IPS-18c (cell line): Measurements from ENCODE around the gene MED4.

ENCODE experiments used
- H3K4me3 ChIP-seq: 2 replicates; pipeline ENCODE4 v1.7.0; 2013; ENCODE audit warnings: low read depth, mild to moderate bottlenecking, low read length, moderate library complexity; ENCODE audit not compliant: insufficient read depth
- H3K9me3 ChIP-seq: one replicate; pipeline ENCODE4 v1.6.1; 2013; ENCODE audit warnings: mild to moderate bottlenecking, low read length, moderate library complexity; ENCODE audit not compliant: control insufficient read depth, insufficient read depth

The MED4 gene, protein sequence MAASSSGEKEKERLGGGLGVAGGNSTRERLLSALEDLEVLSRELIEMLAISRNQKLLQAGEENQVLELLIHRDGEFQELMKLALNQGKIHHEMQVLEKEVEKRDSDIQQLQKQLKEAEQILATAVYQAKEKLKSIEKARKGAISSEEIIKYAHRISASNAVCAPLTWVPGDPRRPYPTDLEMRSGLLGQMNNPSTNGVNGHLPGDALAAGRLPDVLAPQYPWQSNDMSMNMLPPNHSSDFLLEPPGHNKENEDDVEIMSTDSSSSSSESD

DNA sequence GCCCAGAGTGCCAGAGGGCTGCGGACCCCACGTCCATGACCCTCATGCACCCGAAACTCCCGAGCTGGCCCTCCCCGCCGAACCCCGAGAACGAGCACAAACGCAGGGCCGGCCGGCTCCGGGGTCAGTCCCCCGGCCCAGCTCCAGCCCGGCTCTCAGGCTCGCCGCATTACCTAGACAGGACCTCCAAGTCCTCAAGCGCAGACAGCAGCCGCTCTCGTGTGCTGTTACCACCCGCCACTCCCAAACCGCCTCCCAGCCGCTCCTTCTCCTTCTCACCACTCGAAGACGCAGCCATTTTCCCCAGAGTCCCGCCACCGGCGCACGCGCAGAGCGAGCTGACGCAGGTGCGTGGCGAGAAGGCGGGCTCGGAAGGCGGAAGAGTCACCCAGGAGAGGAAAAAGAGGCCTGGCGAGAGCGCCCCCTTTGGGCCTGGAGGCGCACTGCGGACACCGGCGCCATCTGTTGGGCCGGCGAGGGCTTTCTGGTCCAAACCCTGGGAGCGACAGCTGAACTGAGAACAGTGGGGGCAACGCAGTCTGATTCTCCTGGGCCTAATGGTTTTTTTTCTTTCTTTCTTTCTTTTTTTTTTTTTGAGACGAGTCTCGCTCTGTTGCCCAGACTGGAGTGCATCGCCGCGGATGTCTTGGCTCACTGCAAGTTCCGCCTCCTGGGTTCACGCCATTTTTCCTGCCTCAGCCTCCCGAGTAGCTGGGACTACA is at the start of gene MED4:
TSS of gene MED4 (minus strand) at position 324 of the 722 bp plus-strand sequence. CDS start at position 298, 26 bp downstream.
- peak within 1 kb of the TSS; percentile 94 for H3K4me3 ChIP-seq
- no peaks in the 10 kb centered on the region for H3K9me3 ChIP-seq

DNA sequence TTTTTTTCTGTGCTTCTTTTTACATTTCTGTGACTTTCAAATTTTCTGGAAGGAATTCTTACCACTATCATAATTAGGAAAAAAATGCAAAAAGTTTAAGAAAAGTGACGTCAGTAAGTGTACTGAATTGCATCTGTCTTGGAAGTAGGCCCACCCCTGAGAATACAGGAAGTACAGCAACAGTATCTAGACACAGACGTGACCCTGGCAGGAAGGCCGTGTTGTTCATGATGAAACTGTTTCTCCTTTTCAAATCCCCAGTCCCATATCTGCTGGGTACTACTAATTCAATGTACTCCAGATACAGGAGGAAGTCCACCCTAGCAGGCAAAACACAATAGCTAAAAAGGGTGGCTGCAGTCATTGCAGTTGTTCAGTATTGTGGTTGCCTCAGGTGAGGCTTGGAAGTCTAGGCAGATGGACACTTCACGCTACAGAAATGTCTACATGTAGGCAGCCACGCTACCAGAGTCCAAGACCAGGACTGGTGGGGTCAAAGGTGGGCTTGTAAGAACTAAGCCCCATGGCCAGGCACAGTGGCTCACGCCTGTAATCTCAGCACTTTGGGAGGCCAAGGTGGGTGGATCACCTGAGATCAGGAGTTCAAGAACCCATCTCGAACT is 49.6 kb upstream of the MED4 start:
- H3K4me3 ChIP-seq: no peak overlapping the region
- H3K9me3 ChIP-seq: no peaks in the 10 kb centered on the region

DNA sequence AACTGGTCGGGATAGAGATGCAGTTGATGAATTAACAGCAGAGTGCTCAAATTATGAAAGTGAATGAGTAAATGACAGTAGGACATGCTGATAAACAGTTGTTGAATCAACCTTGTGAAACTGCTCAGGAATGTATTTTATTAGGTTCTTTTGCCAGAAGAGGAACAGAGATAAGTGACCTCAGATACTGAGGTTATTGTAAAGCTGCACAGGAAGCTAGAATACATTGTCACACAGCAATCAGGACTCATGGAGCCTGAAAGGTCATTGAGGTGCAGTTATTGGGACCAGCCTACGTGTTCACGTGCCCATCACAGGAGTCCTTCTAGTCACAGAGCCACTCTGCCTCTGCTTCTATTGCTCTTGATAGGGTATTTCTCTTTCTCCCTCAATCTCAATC is 47.5 kb upstream of the MED4 start:
- Histone ChIP-seq H3K4me3 (no peak overlapping the region), H3K9me3 (no peaks in the 10 kb centered on the region)

DNA sequence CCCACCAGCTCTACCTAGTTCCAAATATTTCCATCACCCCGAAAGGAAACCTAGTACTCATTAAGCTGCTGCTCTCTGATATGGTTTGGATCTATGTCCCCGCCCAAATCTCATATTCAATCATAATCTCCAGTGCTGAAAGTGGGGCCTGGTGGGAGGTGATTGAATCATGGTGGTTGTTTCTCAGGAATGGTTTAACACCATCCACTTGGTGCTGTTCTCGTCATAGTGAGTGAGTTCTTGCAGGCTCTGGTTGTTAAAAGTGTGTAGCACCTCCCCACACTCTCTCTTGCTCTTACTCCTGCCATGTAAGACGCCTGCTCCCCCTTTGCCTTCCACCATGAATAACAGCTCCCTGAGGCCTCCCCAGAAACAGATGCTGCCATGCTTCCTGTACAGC is 43.4 kb upstream of the MED4 start:
- no peak overlapping the region for H3K4me3 ChIP-seq
- H3K9me3 ChIP-seq: no peaks in the 10 kb centered on the region

DNA sequence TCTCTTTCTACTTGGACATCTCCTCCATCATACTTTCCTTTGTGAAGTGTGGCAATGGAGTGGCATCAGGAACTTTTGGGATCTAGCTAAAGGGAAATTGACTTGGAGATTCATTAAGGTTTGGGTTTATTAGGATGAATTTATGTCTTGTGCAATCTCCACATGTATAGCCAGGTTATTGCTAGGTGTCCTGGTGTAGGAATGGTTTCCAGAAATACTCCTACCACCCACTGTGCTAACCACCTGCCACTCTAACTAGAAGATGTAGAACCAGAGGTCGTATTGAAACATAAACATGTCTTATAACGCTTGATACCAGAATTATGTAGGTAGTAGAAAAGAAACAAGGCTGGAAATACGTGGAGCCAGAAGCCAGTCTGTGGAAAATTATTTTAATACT is 38.1 kb upstream of the MED4 start:
- Histone ChIP-seq H3K4me3 (no peak overlapping the region), H3K9me3 (no peaks in the 10 kb centered on the region)

DNA sequence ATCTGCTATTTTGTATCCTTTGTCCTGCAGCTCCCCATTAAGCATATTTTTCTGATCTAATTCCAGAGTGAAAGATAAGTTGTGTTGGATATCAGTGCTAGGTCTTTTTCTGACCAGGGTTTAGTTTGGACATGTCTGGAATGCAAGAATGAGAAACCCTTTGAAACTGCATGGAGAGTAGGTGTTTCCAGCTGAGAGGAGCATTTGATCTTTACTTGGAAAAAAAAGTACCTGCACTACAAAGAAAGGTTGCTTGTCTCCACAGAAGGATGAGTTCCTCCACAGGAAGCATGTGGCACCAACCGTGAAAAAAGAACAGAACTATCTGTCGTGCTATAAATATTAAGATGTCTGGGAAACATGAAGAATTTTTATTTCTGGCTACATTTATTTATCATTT is 36.6 kb upstream of the MED4 start:
- Histone ChIP-seq H3K9me3 (no peaks in the 10 kb centered on the region), H3K4me3 (no peak overlapping the region)

DNA sequence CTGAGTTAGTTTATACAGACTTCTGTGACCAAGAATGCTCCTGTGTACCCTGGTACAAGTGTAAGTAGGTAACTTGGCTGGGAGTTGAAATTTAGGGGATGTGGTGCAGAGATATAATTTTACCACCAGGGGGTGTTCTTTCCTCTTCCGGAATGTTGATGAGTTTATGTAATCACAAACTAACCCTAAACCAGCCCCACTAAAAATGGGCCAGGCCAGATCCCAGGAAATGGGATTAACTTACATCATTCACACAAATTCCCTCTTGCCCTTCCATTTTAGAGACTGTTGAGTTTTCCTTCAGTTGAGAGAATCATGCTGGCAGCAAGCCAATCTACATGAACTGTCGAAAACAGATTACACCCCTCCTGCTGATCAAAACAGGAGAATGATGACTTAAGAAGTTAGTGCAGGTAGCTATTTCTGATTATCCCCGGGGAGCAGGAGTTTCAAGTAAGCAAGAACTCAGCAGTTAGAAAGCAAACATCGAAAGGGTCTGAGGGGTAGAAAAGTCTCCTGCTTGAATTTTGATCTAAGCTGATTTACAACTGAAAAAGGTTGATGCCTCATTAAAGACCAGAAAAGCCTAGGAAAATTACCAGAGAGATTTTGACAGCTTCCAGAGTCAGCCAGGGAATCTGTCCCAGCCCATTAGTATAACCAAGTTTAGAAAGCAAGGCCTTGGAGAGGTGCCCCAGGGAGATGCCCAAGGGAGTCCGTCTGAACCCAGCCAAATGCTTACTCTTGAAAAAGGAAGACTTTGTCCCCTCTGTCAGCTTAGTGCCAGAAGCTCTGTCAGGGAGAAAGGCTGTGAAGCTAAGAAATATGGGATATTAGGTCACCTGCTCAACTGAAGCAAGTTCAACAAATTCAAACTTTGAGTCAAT is 32.3 kb upstream of the MED4 start:
- H3K4me3 ChIP-seq: no peak overlapping the region
- H3K9me3 ChIP-seq: no peaks in the 10 kb centered on the region

DNA sequence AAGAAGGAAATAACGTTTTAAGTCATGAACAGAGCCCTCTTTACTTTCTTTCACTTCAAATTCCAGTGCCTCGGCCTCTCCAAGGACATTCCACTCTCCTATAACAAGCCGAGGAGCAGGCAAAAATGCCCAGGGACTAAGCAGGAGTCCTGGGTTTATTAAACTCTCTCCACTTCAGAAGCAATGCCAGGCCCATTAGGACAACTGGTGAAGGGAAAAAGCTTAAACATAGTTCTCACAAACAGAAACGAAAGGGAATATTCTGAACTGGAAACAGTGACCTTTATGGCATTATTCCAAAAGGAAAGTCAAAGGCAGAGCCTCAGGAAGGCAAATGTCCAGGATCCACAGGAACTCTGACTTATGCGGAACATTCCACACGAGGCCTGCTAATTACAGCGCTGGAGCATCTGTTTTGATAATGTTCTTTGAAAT is 30.9 kb upstream of the MED4 start:
- Histone ChIP-seq H3K4me3 (no peak overlapping the region), H3K9me3 (no peaks in the 10 kb centered on the region)

DNA sequence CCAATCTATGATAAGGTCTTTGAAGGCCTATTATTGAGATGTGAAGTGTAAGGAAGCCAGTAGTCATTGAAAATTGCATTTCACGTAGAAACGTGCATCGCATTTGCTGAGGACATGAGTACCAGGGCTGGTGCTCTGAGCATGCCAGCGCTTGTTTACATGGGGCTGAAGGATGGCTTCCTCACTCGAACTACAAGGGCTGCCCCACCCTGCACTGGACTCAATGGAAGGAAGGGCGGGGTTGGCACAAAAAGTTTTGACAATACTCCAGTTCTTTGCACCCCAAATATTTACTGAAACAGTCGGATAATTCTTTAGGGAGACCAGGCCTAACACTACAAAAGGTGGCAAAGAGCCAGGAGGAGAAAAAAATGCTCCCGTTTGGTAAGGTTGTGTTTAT is 28.9 kb upstream of the MED4 start:
- H3K4me3 ChIP-seq: no peak overlapping the region
- H3K9me3 ChIP-seq: no peaks in the 10 kb centered on the region

DNA sequence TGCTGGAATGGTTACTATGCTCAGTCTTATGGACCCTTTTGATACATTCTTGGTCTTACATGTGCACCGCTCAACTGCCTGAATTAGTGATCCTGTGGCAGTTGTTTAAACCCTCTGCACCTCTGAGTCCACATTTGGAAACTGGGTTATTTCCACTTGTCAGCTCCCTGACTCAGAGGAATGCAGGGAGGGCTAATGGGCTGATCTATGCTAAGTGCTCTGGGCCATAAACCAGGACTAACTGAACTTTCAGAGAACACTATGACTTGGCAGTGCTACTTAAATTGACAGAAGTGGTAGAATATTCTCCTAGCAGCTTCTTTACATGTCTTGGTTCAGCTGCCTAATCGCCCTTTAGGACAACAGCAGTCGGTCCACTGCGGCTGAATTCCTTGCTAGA is 26.8 kb upstream of the MED4 start:
- H3K4me3 ChIP-seq: no peak overlapping the region
- no peaks in the 10 kb centered on the region for H3K9me3 ChIP-seq

DNA sequence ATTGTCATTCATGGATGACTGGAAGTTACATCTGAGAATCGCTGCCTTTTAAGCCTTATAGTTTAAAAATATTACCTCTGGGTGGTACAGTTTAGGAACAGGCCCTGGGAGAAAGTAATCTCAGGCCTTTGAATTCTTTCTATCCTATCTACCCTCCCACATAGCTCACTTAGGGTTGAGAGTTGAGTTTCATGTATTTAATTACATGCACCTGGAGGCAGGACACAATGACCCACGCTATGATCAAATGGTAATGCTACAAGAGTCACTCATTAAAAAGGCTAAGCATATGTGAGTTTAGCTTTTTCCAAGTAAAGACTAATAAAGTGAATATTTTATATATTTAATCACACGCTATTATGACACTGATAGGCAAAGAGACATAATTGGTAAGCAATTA is 25.3 kb upstream of the MED4 start:
- Histone ChIP-seq H3K9me3 (no peaks in the 10 kb centered on the region), H3K4me3 (no peak overlapping the region)

DNA sequence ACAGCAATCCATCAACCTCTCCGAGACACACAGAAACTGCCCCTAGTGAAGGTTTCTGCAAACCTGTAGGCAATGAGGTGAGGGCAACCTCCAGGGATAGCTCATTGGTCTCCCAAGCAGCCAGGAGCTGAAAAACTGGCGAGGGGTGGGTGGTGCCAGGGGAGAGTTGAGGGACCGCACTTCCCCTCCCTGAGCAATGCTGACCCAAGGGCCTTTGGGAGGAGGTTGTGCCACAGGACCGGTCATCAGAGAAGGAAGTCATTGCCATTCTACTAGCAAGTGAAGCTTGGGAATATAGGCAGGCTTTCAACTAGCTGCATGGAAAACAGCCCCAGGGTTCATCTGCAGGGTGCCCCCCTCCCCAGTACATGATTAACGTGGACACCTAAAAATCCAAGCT is 23.1 kb upstream of the MED4 start:
- Histone ChIP-seq H3K9me3 (no peaks in the 10 kb centered on the region), H3K4me3 (no peak overlapping the region)

DNA sequence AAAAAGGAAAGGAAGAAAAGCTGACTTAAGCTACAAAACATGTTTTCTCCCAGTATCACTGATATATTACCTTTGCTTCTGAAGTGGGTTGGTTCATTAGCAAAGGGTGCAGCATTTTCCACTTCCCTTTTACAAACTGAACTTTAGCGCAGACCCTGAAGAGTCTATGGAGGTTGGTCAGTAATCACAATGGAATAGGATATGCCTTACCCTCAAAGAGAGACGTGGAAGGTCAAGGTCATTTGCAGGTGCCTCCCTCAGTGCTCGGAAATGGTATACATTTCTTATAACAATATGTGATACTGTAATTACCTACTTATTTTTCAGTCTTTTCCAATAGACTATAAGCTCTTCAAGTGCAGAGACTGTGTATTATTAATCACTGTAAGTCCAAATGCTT is 21.9 kb upstream of the MED4 start:
- no peaks in the 10 kb centered on the region for H3K9me3 ChIP-seq
- H3K4me3 ChIP-seq: no peak overlapping the region

DNA sequence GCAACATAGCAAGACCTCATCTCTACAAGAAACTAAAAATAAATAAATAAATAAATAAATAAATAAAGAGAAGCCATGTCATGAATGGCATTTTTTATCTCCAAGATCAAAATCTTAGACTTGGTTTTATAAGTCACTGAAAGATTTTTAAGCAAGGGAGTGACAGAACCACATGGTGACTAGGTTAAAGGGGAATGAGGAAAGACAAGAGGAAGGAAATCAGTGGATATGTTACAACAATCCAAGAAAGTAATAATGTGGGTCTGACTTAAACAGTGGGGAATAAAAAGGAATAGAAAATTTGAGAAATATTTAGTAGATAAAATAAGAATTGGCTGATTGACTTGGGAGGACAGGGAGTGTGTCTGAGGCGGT is 18.8 kb upstream of the MED4 start:
- no peaks in the 10 kb centered on the region for H3K9me3 ChIP-seq
- no peak overlapping the region for H3K4me3 ChIP-seq

DNA sequence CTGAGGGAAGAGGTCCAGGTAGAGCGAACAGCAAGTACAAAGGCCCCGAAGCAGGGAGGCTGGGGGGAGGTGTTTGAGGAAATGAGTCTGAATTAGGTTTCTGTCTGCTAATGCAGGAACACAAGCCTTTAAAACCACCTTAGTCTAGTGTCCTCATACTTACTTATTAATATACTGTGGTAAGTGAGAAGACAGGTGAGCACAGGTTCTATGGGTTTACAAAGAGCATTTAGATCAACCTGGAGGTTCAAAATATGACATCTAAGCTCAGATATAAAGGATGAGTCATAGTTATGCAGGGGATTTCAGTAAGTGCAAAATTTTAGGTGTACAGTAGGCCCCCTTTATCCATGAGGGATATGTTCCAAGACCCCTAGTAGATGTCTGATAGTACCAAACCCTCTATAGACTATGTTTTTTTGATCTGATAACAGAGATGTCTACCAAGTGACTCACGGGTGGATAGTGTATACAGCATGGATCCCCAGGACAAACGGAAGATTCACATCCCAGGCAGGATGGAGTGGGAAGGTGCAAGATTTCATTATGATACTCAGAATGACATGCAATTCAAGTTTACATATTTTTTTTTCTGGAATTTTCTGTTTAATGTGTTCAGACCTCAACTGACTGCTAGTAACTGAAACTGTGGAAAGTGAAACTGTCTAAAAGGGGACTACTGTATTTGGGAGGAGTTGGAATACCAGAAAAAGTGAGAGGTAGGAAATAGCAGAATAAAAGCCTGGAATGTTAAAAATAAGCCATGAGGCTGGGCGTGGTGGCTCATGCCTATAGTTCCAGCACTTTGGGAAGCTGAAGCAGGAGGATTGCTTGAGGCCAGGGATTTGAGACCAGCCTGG is 18.2 kb upstream of the MED4 start:
- Histone ChIP-seq H3K4me3 (no peak overlapping the region), H3K9me3 (no peaks in the 10 kb centered on the region)

DNA sequence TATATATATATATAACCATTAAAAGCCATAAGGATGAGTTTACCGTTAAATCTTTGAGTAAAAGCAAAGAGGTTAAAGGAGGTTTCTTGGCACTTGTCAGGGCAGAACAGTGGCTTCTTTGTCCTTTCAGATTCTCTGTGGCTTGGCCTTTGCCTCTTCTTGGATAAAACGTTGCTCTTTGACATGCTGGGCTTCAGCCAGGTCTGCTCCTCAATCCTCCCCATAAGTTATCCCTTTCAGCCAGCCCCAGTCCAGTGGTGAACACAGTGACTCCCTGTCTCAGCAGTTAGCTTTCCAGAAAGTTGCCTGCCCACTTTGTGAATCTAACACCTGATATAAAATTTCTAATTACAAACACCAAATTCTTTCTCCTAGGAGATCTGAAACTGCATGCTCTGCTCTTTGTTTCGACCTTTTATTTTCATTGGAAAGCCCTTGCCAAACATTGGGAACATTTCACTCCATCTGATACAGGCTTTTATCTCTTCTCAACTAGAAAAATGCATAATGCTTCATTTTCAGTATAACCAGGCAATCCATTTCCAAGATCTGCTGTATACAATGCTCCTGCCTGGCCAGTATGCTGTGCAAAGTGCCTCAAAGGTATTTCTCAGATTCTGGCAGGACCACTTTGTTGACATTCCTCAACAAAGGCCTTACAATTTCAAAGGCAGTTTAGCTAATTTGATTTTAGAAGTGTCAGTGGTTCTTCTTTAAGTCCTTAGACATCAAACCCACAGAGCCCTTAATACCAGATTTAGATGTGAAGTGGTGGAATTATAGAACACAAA is 16.2 kb upstream of the MED4 start:
- no peak overlapping the region for H3K4me3 ChIP-seq
- no peaks in the 10 kb centered on the region for H3K9me3 ChIP-seq
